HuH-7 (cell line): ENCODE measurements around the gene HOXD13.

Source experiments
- DNase-seq: peaks from one replicate; pipeline ENCODE4 v3.0.0; 2011; ENCODE audit warnings: low spot score

HOXD13 gene

DNA sequence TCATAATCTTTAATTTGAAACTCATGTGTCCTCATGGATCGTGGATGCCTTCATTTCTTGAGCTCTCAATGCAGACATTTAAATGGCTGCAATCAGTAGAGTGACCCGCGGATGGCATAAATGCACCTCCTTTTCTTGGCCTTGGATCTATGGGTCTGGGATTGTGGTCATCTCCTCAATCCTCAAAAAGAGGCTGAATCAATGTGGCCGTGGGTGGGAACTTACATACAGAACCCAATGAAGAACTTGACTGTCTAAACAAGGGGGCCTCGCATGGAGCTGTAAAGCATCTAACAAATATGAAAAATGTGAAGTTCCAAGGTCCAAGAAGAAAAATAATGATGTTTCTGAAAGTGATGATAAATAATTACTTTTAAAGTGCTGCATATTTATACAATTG, 2.9 kb downstream of the HOXD13 start:
- no peak for DNase-seq

DNA sequence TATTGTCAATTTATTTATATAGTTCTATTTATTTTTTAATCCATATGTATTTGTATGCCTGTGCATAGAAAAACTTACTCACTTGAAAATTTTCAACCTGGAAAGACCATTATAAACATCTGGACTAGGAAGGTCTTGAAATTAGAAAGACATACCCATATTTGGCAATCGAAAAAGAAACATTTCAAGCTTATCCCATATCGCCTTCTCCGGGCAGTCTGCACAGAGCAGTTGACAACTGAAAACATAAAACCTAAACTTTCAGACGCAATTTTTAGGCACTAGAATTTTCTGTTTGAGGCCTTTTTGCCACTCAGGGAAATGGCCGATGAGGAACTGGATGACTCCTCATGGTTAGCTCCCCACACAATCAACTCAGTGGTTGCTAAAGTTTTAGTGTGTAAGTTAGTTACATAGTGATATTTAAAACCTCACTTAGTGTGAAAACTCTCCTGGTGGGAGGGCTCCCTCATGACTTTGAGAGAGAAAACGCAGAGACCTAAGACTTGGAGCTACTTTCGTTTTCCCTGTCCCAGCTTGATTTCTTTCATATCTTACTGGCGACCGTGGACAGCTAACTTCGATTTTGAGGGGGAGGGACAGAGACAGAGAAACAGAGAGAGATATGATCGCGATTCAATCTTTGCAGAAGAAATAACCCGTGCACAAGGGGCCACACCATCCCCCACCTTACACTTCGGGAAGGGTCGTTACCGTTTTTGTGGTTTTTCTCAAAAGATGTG, 3.9 kb downstream of the HOXD13 start:
- DNase-seq = no peak

DNA sequence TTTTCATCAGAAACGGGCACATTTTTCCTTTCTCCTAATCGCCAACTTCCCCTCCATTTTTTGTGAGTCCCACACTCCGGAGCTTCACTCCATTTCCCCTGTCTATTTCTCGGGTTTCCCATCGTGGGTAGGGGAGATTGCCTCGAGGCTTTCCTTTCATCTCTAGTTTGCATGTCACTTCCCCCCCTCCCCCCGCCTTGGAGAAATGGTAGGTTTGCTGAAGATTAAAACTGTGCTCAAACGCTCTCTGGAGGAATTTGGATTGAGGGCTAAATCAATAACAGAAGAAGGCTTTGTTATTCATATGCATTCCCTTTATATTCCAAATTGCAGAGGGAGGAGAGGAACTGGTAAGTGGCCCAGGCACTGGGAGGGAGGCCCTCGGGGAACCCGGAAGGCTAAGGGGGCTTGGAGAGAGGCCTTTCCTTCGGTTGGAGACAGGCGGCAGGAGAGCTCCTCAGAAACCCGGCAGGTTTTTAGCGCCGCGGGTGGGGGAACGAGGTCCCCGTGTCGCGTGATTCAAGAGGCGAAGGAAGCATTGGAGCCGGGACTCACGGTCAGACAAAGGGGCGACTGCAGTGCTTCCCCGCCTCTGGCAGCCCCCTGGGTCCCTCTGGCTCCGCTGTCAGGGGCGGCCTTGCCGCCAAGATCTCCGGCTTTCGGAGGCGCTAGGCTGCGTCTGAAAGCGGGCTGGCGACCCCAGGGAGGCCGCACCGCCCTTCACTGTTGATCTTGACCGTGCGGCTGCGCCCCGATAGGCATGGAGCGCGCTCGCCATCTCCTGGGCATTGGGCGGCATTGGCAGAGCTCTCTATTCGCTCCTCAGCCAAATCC, 4.7 kb downstream of the HOXD13 start:
- peak; percentile 96 for DNase-seq

GRCh38 chr2:176097820-176098365, 5.4 kb downstream of the HOXD13 start:
- DNase-seq = no peak

DNA sequence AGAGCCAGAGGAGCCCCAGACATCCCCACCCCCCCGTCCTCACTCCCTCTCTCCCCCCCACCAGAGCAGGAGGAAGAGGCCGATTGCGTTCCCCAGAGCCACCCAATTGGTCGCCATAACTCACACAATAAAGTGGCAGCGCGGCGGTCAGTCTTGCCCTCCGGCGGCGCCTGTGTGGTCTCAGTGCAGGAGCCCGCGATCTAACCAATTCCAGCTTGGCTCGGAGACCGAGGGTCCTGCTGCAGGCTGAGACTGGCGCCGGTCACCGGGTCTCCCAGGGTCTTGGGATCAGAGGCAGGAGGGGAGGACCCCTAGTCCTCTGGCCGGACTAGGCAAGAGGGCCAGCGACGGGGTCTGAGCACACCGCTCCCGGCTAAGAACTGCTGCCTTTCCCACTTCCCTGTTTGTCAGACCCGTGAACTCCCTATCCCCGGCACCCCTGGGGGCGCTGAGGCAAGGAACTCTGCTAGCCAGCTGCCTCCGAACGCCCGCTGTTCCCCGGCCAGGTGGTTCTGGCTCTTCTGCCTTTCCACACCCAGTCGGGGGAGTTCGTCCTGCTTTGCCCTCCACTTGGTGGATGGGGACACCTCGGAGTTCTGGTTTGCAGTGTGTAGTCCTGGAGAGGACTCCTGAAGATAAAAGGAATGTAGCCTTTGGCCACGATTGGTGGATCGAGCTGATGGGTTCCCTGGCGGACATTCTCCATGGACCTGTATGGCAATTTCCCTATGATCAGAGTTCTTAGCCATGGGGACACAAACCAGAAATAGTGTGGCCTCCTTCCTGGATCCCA, 6.0 kb downstream of the HOXD13 start:
- no peak for DNase-seq

GRCh38 chr2:176099159-176099727, 6.7 kb downstream of the HOXD13 start:
- no peak for DNase-seq

DNA sequence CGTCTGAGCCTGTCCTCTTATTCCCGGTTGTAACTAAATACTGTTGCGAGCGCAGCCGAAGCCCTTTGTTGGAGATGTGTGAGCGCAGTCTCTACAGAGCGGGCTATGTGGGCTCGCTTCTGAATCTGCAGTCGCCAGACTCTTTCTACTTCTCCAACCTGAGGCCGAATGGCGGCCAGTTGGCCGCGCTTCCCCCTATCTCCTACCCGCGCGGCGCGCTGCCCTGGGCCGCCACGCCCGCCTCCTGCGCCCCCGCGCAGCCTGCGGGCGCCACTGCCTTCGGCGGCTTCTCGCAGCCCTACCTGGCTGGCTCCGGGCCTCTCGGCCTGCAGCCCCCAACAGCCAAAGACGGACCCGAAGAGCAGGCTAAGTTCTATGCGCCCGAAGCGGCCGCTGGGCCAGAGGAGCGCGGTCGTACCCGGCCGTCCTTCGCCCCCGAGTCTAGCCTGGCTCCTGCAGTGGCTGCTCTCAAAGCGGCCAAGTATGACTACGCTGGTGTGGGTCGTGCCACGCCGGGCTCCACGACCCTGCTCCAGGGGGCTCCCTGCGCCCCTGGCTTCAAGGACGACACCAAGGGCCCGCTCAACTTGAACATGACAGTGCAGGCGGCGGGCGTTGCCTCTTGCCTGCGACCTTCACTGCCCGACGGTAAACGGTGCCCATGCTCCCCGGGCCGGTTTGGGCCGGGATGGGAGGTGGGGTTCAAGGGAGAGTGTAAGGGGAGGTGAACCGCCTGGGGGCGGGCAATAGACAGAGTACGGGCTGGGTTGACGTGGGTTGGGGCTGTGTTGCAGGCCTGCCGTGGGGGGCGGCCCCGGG, 7.4 kb downstream of the HOXD13 start, which contains the start of gene HOXD12:
Gene HOXD12, plus strand, starts transcription at position 68 of the 819 bp plus-strand sequence. Its CDS starts 7 bp downstream, at position 75.
- no peak for DNase-seq

GRCh38 chr2:176100547-176101140, 8.1 kb downstream of the HOXD13 start:
- no peak for DNase-seq

DNA sequence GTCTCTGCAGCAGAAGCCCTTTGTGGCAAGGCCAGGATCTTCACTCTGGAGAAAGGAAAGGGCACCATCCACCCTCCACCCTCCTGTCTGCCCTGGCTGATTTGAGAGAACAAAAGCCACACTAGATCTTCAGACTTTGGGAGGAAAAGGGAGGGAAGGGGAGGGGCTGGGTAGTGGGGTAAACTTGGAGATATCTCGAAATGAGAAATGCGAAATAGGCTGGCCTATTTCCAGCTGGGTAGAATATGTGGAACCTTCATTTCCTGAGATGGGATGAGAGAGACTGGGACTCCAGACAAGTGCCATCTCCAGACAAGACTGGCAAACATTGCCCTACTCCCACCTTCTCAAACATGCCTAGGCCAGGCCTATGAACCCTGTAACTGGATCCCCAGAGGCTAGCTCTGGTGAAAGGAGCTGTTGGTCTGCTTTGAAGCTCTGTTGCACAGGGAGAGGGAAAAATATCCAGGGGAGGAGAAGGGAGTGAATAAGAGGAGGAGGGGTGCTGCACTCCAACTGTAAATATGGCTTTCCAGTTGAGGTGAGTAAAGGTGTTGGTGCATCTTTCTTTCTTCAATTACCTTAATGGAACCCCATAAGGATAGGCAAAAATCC, 8.8 kb downstream of the HOXD13 start:
- DNase-seq = no peak

DNA sequence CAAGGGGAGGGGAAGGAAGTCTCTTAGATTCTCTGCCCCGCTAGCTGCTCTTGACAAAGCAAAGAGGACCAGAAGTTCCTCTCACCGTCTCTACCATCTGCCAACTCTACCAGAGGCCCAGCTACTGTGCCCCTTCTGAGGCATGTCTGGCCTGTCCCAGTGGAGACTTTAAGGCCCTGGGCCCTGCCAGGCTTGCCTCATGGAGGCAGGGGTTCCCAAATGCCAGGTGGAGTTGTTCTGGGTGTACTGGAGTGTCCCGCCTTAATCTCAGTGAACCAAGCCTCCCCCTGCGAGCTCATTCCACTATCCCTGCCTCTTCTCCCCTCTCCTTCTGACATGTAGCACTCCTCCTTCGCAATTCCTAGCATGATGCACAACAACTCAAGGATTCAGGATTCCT, 9.3 kb downstream of the HOXD13 start:
- DNase-seq = no peak

- no peak for DNase-seq
Observed at GRCh38 chr2:176102309-176102866, 9.9 kb downstream of the HOXD13 start.

- no peak for DNase-seq
Observed at GRCh38 chr2:176103194-176103593, 10.7 kb downstream of the HOXD13 start.

- DNase-seq = no peak
Observed at GRCh38 chr2:176103742-176104315, 11.3 kb downstream of the HOXD13 start.

GRCh38 chr2:176104316-176105077, 12.0 kb downstream of the HOXD13 start:
- no peak for DNase-seq

DNA sequence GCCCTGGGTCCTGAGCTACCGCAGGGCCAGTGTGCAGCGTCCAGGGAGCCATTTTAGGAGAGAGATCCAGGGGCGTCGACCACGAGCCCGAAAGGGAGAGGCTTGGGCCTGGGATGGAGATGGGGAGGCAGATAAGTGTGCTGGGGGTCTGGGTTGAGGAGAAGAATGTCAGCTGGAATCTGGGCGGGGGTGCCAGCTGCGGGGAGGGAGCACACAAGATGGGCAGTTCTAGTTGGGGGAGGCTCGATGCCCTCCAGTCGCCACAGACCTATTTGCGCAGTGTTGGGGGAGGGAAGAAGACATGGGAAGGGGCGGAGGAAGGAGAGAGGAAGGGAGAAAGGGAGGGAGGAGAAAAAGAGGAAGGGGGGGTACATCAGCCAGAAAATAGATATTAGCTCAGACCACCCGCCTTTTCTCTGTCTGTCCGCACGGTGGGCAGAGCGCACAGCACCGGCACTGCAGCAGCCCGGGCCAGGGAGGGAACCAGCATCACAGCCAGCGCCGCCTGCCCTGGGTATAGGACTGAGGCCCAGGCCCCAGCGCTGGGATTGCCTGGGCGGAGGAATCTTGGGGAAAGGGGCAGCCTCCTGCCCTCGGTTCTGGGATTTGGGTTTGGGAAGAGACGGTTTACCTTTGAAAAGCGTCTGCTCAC, 12.7 kb downstream of the HOXD13 start:
- DNase-seq = no peak

- DNase-seq = no peak
Observed at GRCh38 chr2:176105730-176106580, 13.4 kb downstream of the HOXD13 start.
